SK-N-SH treated with all-trans-retinoic acid at 6 μM for 48 hours (cell line): Measurements from ENCODE around the gene NME4.

Source experiments
- ARNTL ChIP-seq: fragments of 450-650 bp; formaldehyde crosslinking; IDR thresholded peaks from 2 replicates; pipeline ENCODE4 v1.5.0; 2020; ENCODE audit warnings: low read depth, mild to moderate bottlenecking, moderate library complexity, borderline replicate concordance
- GLIS3 ChIP-seq: fragments of 250-450 bp; sonication (Bioruptor Pico); IDR thresholded peaks from 2 replicates; pipeline ENCODE4 v1.5.0; 2020; ENCODE audit warnings: mild to moderate bottlenecking, moderate library complexity
- ISL1 ChIP-seq: fragments of 250-450 bp; sonication (Bioruptor Pico); IDR thresholded peaks from 2 replicates; pipeline ENCODE4 v2.1.2; 2022; ENCODE audit warnings: mild to moderate bottlenecking, moderate library complexity
- SNAI2 ChIP-seq: fragments of 250-450 bp; sonication (Bioruptor Pico); IDR thresholded peaks from 2 replicates; pipeline ENCODE4 v1.5.0; 2020; ENCODE audit warnings: mild to moderate bottlenecking, moderate library complexity
- TOX ChIP-seq: fragments of 250-450 bp; sonication (Bioruptor Pico); IDR thresholded peaks from 2 replicates; pipeline ENCODE4 v1.8.0; 2021; ENCODE audit warnings: mild to moderate bottlenecking, moderate library complexity, borderline replicate concordance
- ZC3H10 ChIP-seq: fragments of 250-450 bp; sonication (Bioruptor Pico); IDR thresholded peaks from 2 replicates; pipeline ENCODE4 v1.5.1; 2021; ENCODE audit warnings: mild to moderate bottlenecking, moderate library complexity
- ZFP3 ChIP-seq: fragments of 250-450 bp; sonication (Bioruptor Pico); IDR thresholded peaks from 2 replicates; pipeline ENCODE4 v1.5.0; 2020; ENCODE audit warnings: mild to moderate bottlenecking, moderate library complexity
- ZFP30 ChIP-seq: fragments of 450-650 bp; formaldehyde crosslinking; IDR thresholded peaks from 2 replicates; pipeline ENCODE4 v1.5.0; 2022; ENCODE audit warnings: mild to moderate bottlenecking, moderate library complexity
- ZNF8 ChIP-seq: fragments of 450-650 bp; formaldehyde crosslinking; IDR thresholded peaks from 2 replicates; pipeline ENCODE4 v1.5.0; 2020; ENCODE audit warnings: mild to moderate bottlenecking, moderate library complexity
- TF ChIP-seq, protein P1 (sequence below): fragments of 250-450 bp; sonication (Bioruptor Pico); IDR thresholded peaks from 2 replicates; pipeline ENCODE4 v1.8.0; 2021; ENCODE audit warnings: low read depth, mild to moderate bottlenecking, moderate library complexity, borderline replicate concordance

DNA sequence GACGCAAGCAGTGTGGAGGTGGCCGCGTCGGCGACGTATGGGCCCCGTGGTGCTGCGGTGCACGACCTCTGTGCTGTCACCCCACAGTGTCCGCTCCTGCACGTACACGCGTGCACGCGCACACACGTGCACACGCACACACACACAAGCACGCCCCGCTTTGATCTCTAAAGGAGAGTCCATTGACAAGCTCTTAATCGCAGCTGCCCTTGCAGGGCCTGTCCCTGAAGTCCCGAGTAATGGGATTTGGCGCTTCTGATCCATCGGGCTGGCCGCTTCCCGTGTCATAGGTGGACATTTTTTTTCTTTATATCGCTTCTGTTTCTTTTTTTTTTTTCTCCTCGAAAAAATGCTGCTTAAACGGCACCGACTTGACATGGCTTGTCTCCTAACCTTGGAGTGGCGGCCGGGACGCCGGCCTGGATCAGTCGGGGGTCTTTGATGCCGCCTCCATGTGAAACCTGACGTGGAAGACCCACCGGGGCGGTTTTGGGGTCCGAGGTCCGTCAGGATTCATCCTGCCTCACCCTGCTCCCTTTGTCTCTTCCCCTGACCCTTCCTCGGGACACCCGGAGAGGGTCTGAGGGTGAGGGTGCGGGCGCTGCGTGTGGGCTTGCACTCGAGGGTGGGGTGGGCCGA is 36.2 kb upstream of the NME4 start:
- TF ChIP-seq ZFP3 (CRISPR knock-in tag) (no peak), TOX (CRISPR knock-in tag) (no peak), ISL1 (no peak), GLIS3 (no peak), SNAI2 (CRISPR knock-in tag) (no peak), ZFP30 (CRISPR knock-in tag) (no peak), ZNF8 (no peak), ARNTL (no peak), ZC3H10 (CRISPR knock-in tag) (no peak)
- TF ChIP-seq, protein P1, sequence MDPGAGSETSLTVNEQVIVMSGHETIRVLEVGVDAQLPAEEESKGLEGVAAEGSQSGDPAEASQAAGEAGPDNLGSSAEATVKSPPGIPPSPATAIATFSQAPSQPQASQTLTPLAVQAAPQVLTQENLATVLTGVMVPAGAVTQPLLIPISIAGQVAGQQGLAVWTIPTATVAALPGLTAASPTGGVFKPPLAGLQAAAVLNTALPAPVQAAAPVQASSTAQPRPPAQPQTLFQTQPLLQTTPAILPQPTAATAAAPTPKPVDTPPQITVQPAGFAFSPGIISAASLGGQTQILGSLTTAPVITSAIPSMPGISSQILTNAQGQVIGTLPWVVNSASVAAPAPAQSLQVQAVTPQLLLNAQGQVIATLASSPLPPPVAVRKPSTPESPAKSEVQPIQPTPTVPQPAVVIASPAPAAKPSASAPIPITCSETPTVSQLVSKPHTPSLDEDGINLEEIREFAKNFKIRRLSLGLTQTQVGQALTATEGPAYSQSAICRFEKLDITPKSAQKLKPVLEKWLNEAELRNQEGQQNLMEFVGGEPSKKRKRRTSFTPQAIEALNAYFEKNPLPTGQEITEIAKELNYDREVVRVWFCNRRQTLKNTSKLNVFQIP (CRISPR knock-in tag) = no peak
